ENCODE data around the gene NRXN2.

The NRXN2 gene

DNA sequence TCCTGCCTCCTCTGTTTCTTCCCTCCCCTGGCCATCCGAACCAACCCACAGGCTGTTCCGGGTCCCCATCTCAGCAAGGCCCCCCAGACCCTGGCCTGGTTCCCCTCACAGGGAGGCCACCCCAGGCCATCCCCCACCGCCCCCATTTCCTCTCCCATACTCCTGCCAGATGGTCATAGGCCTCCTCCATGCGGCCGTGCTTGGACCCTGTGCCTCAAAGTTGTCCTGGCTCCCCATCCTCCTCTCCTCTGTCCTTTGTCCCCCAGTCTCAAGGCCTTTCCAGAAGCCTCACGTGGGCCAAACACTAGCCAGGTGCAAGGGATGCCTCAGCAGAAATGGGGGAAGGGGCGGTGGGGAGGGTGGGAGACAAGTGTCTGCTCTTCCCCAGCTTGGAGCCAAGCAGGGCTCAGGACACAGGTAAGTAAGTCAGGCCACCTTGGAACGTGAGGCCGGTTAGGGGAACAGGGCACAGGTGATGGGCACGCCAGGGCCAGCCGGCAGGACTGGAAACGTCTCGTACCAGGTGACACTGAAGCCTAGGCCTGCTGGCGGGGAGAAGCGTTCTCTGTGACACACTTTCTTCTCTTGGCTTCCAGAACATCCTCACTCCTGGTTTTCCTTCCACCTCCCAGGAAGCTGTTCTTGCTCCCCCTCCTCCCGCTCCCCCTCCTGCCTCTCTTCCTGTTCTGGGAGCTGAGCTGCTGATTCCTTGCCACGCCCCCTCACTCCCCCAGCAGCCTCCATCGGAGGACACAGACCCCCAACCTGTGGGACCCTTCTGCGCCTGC is 163.5 kb downstream of the NRXN2 start:
- DNase-seq = no peak

DNA sequence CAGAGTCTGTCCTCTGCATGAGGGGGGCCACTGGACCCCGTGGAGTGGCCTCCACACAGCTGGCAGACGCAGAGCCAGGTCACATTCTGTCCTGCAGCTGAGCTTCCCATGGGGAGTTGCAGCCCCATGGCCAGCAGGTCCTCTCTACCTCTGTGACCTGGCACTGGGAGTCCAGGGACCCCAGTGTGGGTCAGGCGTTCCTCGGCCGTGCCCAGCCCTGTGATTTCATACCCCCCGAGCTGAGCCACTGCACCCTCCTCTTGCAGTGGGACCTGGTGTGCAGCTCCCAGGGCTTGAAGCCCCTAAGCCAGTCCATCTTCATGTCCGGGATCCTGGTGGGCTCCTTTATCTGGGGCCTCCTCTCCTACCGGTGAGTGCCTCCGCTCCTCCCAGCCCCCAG is 164.1 kb downstream of the NRXN2 start:
- no peak for DNase-seq

DNA sequence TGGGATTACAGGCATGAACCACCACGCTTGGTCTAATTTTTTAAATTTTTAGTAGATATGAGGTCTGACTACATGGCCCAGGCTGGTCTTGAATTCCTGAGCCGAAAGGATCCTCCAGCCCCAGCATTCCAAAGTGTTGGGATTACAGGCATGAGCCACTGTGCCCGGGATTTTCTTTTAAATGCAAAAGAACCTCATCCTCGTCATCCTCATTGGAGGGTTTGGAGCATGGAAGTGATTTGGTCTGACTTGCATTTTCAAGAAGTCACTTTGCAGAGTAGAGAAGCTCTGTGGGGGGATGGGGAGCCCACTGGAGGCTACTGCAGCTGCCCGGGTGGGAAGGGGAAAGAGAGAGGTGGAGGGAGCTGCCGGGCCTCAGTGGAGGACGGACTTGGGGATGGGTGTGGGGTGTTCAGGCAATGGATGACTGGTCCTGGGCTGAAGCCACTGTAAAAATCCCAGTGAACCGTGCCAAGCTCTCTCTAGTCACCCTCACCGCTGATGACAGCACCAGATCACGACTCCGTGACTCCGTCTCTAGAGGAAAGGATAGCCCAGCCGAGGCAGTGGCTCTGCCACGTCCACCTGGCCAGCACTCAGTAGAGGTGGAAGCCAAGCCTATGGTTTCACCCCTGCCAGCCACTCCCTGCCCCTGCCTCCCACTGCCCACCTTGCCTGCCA is 164.8 kb downstream of the NRXN2 start:
- no peak for DNase-seq

DNA sequence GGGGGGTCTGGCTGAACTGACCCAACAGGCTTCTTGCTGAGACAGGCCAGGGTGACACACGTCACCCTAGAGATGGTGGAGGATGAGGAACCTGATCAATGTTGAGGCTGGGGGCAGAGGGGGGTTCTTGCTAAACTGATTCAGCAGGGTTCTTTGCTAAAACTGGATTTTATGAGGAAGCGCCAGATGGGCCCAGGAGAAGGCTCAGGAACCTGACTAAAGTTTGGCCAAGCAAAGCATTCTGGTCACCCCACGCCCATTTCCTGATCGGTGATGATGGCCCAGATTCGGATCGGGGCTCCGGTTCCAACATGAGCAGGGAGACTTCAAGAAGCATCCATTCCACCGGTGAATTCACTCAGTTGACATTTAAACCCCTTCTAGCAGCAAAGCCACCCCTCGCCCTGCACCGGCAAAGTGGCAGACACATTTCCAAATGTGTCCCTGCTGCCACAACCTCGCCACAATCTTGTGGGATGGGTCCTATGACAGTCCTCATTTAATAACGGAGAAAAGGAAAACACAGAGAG is 166.2 kb downstream of the NRXN2 start:
- no peak for DNase-seq
